GM19238 (cell line): ENCODE data around the gene ANKRD65.
A peak's percentile ranks its signal among the peaks of the same experiment; 100 is the strongest.
"Not testable (repeated sequence)": the region's sequence is repeated elsewhere in the genome, so short reads cannot be mapped to it uniquely, and the experiment has no call there.

Experiments used
- DNase-seq: peaks from one replicate; pipeline ENCODE4 v3.0.0; 2011; ENCODE audit warnings: low spot score; ENCODE audit not compliant: insufficient read length

ANKRD65 gene

DNA sequence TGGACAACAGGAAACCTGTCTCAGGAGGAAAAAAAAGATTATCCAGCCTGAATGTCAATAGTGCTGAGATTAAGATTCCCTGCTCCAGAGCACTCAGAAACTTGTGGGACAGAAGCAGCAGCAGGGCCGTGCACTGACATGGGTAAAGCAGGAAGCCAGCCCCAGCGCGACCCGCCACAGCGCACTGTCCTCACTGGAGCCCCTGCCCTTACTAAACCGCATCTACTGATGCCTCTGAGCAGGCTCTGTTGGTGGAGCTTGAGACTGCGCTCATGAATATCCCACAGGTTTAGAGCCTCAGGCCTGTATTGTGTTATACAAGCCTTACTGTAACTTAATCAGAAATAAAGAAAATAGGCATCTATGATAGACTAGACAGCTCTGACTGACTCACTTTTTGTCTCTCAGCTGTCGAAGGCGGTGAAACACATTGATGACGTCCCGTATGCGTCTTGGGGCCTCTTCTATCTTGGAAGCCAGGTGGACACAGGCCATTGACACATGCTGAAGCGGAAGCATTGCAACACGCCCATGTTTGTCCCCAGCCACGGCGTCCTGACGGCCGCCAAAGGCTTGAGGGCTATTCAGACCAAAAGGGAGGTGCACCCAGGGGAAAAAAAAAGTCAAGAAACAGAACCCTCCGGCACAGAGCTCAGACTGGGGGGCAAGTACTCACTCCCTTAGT, 23.1 kb downstream of the ANKRD65 start:
- no peak for DNase-seq

DNA sequence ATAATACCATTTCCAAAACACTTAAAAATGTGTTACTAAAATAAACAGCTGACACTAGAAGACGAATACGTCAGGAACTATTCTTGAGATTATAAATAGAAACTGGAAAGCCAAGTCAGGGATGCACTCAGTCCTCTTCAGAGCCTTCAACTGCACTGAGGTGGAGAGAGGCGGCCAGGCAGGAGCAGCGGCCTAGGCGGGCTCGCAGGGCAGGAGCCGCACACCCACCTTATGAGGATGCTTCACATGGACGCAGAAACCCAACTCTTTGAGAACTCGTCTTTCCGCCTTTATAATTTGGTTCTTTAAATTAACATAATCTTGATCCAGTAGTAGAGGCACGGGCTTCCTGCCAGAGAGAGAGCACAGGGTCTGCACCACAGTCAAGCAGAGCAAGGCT, 25.9 kb downstream of the ANKRD65 start:
- no peak for DNase-seq

DNA sequence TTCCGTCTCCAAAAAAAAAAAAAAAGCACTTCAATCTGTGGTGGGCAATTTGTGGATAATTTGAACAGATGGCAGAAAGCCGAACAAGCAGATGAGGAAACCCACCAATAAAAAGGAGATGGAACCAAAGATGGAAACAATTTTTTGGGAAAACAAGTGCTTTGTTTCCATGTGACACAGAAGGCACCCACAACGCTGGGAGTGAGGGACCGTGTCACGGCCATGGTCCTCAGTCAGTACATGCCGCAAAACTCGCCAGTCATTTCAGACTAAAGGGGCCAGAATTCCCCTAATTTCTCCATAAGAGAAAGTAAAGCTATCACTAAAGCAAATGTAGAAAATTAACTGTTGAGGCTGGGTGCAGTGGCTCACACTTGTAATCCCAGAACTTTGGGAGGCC, 27.0 kb downstream of the ANKRD65 start:
- DNase-seq: no peak

DNA sequence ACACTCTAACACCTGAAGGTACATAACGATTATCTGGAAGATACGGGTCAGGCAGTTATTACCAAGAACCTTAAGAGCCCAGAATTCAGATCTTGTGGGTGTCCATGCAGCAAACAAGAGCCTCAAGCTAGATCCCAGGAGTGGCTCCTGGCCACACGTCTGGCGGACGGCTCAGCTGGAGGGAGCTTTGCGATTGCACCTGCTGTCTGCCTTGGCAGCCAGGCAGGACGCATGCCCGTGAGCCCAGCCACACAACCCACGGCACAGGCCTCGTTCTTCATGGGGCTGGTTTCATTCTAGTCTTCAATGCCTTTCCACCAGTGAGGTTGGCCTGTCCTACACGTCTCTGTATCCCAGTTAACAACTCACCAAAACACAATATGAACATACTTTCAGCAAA, 27.6 kb downstream of the ANKRD65 start:
- DNase-seq: no peak

DNA sequence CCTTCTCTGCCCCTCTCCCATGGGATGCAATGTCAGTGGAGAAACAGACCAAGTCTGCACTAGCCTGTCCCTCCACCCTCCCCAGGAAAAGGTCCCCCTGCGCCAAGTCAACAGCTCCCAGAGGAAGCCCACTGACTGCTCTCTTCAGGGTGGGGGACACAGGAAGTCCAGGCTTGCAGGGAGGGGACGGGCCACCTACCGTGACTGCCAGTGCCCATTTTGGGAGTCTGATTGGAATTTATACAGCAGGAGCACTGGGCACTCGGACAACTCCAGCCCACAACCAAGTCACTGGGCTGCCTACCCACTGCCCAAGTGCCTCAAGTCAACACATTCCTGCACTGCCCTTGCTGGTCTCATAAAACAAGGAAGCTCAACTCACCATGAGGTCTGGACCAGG, 28.1 kb downstream of the ANKRD65 start:
- no peak for DNase-seq

DNA sequence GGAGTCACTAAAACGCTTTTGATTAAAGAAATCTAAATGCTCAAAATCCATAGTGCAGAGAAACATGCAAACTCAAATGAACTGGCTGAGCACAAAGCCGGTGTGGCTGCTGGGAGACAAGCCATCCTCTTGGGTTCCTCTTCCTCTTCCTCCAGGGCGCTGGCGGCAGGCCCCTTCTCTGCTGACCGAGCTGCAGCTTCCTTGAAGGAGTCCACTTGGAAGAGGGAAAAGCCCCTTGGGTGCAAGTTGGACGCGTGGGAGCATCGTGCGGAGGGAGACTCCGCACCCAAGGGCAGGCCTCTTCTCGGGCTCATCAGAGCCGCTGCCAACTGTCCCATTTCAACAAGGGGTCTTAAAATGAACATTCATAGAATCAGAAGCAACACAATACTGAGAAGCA, 29.9 kb downstream of the ANKRD65 start:
- no peak for DNase-seq

DNA sequence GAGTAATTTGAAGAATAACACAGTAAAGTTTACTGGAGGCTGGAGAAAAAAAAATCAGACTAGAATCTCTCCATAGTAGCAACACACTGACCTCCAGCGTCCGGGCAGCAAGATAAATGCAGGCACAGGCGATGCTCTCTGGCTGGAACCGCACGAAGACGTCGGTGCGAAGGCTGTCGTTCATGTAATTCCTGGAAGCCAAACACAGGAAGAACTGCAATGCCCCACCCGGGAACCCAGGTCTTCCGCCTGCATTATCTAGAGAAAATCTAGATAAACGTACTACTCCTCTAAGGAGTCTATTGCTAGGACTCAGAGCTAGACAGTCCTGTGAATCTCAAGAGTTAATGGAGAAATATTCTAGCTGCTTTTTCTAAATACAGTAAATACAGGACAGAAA, 30.4 kb downstream of the ANKRD65 start:
- DNase-seq: no peak

DNA sequence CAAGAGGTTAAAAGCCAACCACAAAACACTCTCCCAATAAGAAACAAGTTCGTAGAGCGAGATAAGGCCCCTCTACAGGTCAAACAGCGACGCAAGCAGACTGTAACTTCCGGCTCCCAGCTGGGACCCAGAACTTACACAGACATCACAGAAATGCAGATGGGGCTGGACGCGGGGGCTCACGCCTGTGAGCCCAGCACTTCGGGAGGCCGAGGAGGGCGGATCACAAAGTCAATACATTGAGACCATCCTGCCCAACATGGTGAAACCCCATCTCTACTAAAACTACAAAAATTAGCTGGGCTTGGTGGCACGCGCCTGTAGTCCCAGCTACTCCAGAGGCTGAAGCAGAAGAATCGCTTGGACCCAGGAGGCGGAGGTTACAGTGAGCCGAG, 33.0 kb downstream of the ANKRD65 start:
- no peak for DNase-seq

DNA sequence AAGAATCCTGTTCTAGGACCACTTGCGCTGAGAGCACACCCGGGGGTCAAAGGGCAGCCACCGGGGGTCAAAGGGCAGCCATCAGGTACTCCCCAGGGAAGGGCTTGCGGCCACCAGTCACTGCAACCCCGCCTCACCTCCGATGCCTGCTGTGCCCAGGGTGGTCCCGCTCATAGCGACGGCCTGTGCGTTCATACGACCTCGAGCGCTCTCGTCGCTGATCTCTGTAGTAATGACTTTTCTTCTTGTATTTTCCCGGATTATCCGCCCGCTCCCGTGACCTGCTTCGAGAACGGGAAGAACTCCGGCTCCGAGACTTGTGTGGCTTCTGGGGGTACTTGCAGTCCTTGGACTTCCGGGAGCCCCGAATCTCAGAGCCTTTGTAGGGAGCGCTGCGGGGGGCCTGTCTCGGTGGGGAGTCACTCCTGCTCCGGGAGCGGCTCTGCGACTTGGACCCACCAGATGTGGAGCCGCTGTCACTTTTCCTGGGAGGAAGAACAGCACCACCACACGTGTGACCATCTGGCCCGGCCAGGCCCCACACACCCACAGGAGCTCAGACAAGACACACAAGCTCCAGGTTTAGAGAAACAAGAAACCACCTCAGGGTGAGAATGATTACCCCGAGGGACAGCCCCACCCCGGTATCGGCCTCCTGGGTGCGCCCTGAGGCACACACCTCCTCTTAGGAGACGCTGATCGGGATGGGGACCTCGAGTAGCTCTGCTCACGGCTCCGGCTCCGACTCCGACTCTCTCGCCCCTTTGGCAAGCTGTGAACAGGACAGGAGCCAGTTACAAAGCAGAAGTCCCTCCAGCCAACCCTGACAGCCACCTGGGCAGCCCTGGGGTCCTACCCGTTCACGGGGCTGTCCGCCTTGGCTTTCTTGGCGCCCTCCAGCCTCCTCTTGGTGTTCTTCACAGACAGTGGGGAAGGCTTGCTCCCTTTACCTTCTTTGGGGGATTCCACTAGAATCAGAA, 33.7 kb downstream of the ANKRD65 start:
- no peak for DNase-seq

DNA sequence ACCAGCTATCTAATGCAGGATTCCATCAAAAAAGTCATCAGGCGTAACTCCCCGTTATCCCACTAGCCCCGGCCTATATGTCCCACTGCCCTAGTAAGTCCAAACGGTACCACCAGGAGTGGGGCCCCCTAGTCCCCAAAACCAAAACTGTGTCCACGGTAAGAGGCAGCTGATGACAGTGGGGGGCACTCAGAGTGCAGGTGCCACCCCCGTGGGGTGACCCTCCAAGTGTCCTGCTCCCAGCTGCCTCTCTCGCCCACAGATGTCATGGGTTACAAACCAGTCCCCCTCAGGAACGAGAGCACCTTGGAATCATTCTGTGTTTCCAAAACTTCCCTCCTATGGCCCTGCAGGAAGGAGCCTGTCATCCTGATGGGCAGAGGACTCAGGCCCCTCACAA, 35.1 kb downstream of the ANKRD65 start:
- DNase-seq: no peak

DNA sequence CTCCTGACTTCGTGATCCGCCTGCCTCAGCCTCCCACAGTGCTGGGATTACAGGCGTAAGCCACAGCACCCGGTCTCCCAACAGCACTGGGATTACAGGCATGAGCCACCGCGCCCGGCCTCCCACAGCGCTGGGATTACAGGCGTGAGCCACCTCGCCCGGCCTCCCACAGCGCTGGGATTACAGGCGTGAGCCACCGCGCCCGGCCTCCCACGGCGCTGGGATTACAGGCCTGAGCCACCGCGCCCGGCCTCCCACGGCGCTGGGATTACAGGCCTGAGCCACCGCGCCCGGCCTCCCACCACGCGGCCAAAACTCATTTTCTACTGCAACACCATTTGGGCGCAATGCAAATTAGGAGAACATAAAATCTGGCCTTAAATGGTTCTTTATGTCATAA, 35.7 kb downstream of the ANKRD65 start:
- DNase-seq: not testable (repeated sequence)

DNA sequence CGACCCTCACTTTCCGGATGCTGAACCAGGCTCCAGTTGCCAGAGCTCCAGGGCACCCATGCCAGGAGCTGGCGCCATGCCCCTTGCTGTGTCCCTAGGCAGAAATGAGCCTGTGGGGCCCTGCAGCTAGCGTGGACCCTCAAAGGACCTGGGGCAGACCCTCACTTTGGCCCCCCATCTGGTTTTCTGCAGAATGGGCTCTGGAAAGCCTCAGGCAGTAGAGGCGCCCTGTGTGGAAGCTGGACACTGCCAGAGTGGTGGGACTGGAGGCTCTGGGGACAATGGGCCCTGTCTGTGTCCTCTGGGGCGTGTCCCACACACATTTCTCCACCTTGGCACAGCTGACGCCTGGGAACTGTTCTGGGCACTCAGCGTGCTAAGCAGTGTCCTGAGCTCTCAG, 39.8 kb downstream of the ANKRD65 start:
- DNase-seq: no peak

DNA sequence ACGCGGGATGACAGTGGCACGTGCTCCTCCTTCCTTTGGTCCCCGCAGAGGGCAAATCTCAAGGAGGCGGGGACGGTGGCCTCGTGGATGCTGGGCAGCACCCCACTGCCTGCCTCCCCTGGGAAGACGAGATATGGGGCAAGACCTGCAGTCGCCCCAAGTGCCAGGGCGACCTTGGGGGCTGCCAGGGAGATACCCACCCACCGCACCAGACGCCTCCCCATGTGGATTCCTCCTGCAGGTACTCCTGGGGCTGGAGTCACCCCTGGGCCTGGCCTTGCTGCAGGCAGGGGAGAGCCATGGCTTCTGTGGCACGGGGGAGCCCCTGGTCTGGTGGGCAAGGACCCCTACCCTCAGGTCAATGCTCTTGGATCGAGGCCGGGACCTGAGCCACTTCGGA, 40.2 kb downstream of the ANKRD65 start:
- DNase-seq: no peak

DNA sequence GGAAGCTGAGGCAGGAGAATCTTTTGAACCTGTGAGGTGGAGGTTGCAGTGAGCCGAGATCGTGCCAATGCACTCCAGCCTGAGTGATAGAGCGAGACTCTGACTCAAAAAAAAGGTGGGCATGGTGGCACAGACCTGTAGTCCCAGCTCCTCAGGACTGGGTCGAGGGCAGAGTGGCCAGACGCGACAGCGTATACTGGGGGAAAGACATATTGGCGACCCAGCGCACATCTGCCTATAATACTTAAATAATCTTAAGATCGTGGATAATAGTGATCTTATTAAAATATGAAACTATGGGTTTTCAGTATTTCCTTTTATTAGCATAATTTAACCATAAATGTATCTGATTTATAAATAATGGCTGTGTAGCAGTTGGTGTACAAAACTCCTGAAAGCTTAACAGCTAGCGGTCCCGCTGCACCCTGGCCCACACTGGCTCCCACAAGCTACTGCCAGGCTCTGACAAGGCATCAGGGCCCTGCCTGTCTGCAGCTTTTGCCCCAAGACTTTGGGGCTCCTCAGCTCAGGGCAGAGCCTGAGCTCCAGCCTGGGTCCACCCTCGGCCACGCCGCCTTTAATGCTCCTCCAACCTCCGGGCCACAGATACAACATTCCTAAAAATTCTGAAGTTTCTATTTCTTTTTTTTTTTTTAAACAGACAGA, 43.4 kb downstream of the ANKRD65 start:
- DNase-seq: no peak

DNA sequence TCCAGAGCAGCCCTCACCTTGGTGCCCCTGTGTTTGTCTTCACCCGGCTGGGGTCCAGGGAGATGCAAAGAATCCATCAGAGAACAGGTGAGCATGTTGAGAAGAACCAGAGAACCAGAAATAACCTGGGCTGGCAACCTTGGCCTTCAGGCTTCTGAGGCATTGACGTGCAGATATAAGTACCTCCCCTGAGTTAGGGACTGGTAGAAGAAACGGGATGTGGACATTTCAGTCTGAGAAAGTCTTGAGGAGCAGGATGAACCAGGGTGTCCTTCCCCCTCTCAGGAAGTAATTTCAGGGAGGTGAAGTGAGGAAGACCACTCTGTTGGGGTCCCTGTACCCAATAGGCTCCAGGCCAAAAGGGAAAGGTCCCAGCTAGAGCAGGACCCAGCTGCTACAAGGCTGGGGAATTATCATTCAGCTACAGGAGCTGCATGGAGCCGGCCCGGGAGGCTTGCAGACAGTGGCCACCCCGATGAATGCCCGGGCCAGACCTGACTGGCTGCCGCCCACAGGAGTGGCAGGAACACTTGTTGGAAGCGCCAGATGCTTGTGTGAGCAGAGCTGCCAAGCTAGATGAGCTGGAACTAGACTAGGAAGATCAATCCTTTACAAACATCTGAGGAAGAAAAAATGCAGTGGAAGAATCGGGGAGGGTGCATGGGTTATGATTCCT, 44.4 kb downstream of the ANKRD65 start:
- no peak for DNase-seq

DNA sequence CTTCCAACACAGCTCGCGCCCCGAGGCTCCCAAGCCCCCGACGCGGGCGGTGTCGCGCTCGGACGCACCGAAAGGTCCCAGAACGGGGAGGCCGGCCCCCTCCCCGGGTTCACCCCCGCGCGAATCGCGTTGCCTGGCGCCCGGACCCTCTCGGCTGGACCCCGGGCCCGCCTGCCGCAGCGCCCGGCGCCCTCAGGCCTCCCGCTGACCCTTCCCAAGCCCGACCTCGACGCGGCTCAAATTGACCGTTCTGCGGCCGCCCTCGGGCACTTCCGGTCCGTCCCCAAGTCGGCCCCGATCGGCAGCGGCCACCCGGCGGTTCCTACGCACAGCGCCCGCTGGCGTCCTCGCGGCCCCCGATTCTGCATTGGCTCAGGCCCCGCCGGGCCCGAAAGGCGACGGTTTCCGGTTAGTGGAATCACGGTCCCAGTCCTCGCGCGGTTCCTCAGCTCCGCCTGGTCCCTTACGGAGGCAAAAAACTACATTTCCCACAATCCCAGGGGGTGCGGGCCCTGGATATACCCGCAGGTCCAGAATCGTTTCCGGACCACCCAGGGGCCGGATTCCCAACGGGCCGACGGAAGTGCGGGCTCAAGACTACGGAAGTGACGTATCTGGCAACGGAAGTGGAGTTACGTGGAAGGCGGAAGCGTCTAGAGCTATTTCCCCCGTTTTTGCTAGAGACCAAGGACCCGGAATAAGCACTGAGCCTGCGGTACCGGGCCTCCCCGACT, 46.0 kb downstream of the ANKRD65 start, which contains the start of gene AURKAIP1:
Gene AURKAIP1, minus strand, starts transcription at position 279 of the 734 bp plus-strand sequence. CDS start 451 bp downstream, outside the sequence.
- DNase-seq: peak; percentile 99

DNA sequence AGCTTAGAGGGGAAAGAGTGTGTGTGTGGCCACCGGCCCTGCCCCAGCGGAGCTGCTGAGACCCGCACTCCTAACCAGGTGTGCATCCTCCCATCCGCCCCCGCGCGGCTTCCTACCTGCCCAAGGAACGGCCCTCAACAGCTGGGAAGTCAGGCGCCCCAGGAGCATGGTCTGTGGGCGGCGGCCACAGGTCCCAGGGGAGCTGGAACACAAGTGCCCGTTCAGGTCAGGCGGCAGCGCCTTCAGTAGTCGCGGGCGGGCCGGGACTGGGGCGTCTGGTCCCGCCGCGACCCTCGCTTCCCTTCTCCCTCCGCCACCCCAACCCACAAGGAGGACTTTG, 46.5 kb downstream of the ANKRD65 start:
- no peak for DNase-seq

DNA sequence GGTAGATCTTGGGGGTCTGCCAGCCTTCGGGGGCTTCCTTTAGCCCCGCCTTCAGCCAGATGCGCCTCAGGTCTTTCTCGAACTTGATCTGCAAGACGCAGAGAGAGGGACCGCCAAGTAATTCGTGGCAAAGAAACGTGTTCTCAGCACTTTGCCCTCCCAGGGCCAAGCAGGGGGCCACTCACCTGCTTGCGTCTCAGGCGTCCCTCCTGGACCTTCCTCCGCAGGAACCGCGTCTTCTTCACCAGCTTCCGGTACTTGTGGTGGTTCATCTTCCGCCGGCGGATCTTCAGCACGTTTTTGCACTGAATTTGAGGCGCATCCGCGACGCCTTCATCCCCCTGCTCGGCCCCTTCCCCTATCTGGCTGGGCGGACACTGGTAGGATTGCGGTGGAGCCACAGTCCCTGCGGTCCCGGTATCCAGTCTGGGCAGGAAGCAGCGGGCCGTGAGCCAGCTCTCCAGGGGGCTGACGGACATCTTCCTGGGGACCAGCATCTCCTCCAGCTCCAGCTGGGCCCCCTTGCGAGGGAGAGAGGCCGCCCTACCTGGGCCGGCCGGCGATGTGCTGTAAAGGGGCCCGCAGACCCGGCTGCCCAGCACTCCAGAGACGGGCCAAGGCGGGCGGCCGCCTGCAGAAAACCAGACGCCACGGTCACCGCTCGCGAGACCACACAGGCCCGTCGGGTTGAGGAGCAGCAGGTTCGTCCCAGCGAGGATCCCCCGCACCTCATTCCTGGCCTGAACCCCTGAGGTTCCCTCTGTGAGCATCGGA, 47.1 kb downstream of the ANKRD65 start:
- DNase-seq: no peak

DNA sequence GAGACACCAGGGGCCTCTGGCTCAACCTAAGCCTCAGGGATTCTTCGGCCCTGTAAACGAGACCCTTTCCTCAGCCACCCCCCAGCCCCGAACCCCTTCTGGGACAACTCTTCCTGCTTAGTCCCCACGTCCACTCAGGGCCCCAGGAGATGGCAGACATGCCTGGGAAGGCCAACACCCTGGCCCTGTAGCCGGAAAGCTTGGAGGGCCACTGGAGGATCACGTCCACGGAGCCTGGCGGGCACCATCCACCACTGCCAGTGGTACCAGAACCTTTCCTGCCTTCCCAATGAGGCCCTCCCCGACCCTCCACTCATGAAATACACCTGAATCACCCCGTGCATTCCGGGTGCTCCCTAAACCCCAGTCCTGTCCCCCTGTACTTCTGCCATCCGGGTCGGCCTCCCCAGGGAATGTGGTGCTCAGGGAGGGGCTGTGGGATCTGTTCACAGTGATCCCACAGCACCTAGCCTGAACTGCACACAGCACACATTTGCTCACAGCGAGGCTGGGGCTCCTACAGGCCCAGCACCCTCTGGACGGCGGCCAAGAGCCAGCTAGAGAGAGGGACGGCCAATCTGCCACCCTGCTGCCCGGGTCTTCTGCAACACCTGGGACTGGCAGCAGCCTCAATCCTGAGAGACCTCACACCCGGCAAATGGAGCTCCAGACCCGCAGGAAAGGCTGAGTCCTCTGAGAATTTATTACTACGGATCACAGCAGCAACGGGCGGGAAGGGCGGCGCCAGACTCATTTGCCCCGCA, 47.8 kb downstream of the ANKRD65 start:
- no peak for DNase-seq
